Hematopoietic multipotent progenitor cell treated with erythropoietin and hydrocortisone succinate and interleukin-3 and kit ligand, for 17 days (in vitro differentiated cells): ENCODE measurements around the gene LHX4.

Source experiments
- DNase-seq: peaks from one replicate; pipeline ENCODE4 v3.0.0-alpha.2; 2015; ENCODE audit warnings: low spot score

The LHX4 gene

GRCh38 chr1:180271272-180272255 lies 41.5 kb downstream of the LHX4 start:
- DNase-seq: no peak

GRCh38 chr1:180272395-180272794 lies 42.3 kb downstream of the LHX4 start:
- no peak for DNase-seq

GRCh38 chr1:180273066-180273465 lies 43.0 kb downstream of the LHX4 start:
- no peak for DNase-seq

- no peak for DNase-seq
These were observed 44.2 kb downstream of the LHX4 start for GRCh38 chr1:180274221-180274620.

GRCh38 chr1:180275726-180276125 lies 45.7 kb downstream of the LHX4 start:
- DNase-seq: no peak

GRCh38 chr1:180277476-180278193 lies 47.6 kb downstream of the LHX4 start:
- no peak for DNase-seq

- no peak for DNase-seq
These were observed 48.1 kb downstream of the LHX4 start for GRCh38 chr1:180278194-180278515.

- DNase-seq: no peak
These were observed 48.7 kb downstream of the LHX4 start for GRCh38 chr1:180278596-180279395.

- no peak for DNase-seq
These were observed 49.6 kb downstream of the LHX4 start for GRCh38 chr1:180279651-180280050.

GRCh38 chr1:180280617-180281016 lies 50.6 kb downstream of the LHX4 start:
- no peak for DNase-seq

- no peak for DNase-seq
These were observed 51.4 kb downstream of the LHX4 start for GRCh38 chr1:180281490-180281889.

GRCh38 chr1:180282401-180283044 lies 52.5 kb downstream of the LHX4 start:
- DNase-seq: no peak

- no peak for DNase-seq
These were observed 53.0 kb downstream of the LHX4 start for GRCh38 chr1:180283098-180283497.

- DNase-seq: no peak
These were observed 56.4 kb downstream of the LHX4 start for GRCh38 chr1:180286417-180286816.

- DNase-seq: no peak
These were observed 58.1 kb downstream of the LHX4 start for GRCh38 chr1:180287988-180288705.

GRCh38 chr1:180288940-180289339 lies 58.9 kb downstream of the LHX4 start:
- no peak for DNase-seq

GRCh38 chr1:180290265-180291001 lies 60.4 kb downstream of the LHX4 start:
- no peak for DNase-seq

GRCh38 chr1:180291004-180291403 lies 60.9 kb downstream of the LHX4 start:
- DNase-seq: no peak

- DNase-seq: no peak
These were observed 64.6 kb downstream of the LHX4 start for GRCh38 chr1:180294711-180295110.

GRCh38 chr1:180295999-180296398 lies 65.9 kb downstream of the LHX4 start:
- no peak for DNase-seq
